Stimulated activated CD4-positive, alpha-beta T cell treated with anti-CD3 and anti-CD28 coated beads, Interleukin-15, amount 100 ng/mL, for 48 hours (primary cell): ENCODE data around the gene NTHL1.

ENCODE experiments used
- DNase-seq, 2 donors: peaks; one replicate each; pipeline ENCODE4 v3.0.0-alpha.2; 2020; ENCODE audit warnings: low read depth in 2 of 2

NTHL1 gene

GRCh38 chr16:2064368-2064945, 16.8 kb upstream of the NTHL1 start:
- DNase-seq: no peak

GRCh38 chr16:2063861-2064260, 16.2 kb upstream of the NTHL1 start:
- DNase-seq: no peak

GRCh38 chr16:2062801-2063200, 15.2 kb upstream of the NTHL1 start:
- no peak for DNase-seq

GRCh38 chr16:2061526-2061925, 13.9 kb upstream of the NTHL1 start:
- DNase-seq: no peak

- no peak for DNase-seq
Measured at GRCh38 chr16:2061023-2061422, 13.4 kb upstream of the NTHL1 start.

GRCh38 chr16:2060346-2060745, 12.7 kb upstream of the NTHL1 start:
- no peak for DNase-seq

GRCh38 chr16:2058872-2059271, 11.2 kb upstream of the NTHL1 start:
- no peak for DNase-seq

GRCh38 chr16:2058420-2058819, 10.8 kb upstream of the NTHL1 start:
- no peak for DNase-seq

- DNase-seq: no peak
Measured at GRCh38 chr16:2057438-2057837, 9.8 kb upstream of the NTHL1 start.

GRCh38 chr16:2056681-2057407, 9.2 kb upstream of the NTHL1 start:
- DNase-seq: no peak

- no peak for DNase-seq
Measured at GRCh38 chr16:2056077-2056476, 8.4 kb upstream of the NTHL1 start.

GRCh38 chr16:2054543-2055245, 7.1 kb upstream of the NTHL1 start:
- no peak for DNase-seq

- no peak for DNase-seq
Measured at GRCh38 chr16:2053897-2054296, 6.3 kb upstream of the NTHL1 start.

- DNase-seq: no peak
Measured at GRCh38 chr16:2053211-2053610, 5.6 kb upstream of the NTHL1 start.

- no peak for DNase-seq
Measured at GRCh38 chr16:2048116-2048543, 496 bp upstream of the NTHL1 start.

- no peak for DNase-seq
Measured at GRCh38 chr16:2046893-2047329, 723 bp downstream of the NTHL1 start.

GRCh38 chr16:2045965-2046892, 1.4 kb downstream of the NTHL1 start:
- DNase-seq: no peak

GRCh38 chr16:2044541-2044940, 3.1 kb downstream of the NTHL1 start:
- no peak for DNase-seq

GRCh38 chr16:2043667-2044451, 3.8 kb downstream of the NTHL1 start:
- DNase-seq: no peak

- DNase-seq: no peak
Measured at GRCh38 chr16:2042986-2043666, 4.5 kb downstream of the NTHL1 start.
